GM19238 (cell line): ENCODE data around the gene AMER3.
"Not testable (repeated sequence)": the region's sequence is repeated elsewhere in the genome, so short reads cannot be mapped to it uniquely, and the experiment has no call there.

Experiments used
- DNase-seq: peaks from one replicate; pipeline ENCODE4 v3.0.0; 2011; ENCODE audit warnings: low spot score; ENCODE audit not compliant: insufficient read length

Gene AMER3, protein sequence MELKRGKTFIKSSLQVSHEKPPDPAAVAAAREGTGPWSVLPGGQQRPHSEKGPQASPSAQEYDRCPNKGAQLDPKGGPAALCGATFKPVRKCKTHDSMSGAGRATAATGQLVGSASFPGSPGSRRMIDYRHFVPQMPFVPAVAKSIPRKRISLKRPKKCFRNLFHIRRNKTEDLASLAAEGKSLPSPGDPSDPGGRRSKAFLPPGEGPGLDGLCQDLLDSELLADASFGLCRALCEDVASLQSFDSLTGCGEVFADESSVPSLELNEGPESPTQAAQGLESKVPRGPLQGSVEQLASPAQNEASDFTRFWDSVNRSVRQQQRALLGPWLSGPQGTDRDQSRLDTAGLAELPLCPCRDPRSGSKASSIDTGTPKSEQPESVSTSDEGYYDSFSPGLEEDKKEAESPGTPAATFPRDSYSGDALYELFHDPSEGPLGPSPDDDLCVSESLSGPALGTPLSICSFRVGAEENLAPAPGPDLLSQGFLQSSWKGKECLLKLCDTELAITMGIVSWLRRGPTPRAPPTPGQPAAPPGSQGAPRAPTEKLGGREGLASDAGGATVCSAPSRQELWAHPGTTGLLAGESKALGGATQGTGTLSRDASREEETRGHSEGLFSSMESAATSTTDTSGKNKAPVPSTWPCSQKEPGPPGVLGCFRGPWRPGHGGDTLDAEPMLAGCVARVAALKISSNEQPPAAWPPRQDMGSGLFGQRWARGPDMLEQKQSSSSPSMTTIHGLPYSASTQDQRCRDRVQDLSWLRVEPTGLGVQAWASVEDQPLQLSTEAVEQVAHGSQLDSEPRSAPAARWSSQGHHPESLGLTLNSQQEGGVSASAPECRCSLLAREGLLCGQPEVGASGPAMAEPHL

DNA sequence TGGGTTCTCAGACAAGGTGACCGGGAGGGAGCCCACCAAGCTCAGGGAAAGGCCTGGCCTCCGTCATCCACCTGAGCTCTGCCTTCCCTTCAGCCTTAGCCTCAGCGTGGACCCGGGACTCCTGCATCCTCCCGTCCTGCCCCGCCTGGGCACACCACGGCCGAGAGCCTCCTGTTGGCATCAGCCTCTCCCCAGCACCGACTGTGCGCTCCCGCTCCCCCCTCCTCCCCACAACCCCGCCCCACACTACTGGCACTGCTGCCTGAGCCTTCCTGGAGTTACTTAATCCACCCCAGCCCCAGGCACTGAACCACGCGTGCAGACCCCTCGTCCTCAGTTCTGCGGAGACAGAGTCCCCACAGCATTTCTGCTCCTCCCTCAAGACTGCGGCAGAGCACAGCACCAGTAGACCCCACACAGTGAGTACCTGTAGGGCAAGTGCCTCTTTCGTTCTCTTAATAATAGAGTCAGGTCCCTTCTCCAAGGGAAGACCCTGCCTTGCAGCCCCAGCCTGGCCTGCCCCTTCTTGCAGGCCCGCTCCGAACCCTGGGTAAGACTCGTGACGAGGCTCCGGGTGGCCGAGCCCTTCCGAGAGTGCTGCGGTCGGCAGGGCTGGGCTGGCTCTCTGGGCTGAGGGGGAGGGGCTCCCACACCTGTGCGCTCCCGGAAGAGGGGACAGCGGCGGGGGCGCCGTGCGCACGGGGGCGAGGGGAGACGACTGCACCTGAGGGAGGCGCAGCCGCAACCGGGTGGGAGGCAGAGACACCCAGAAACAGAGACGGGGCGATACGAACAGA is at the start of gene AMER3:
Gene AMER3 (plus strand): TSS at position 285 of the 797 bp plus-strand sequence. CDS start 6,533 bp downstream, outside the sequence.
- DNase-seq = no peak

DNA sequence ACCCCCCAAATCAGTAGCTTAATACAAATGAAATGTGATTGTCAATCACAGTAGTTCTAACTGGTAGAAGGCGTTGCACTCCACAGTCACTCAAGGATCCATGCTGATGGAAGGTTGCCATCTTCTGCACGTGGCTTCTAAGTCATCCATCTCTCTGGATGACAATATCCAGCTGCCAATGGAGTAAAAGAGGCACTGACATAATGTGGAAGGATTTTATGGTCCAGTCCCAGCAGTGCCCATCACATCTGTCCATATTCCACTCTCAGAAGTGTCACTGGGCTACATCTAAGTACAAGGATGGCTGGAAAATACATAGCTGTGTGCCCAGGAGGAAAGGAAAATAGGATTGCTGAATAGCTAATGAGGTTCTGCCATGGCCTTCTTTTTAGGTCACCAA is 40.5 kb upstream of the AMER3 start:
- DNase-seq = not testable (repeated sequence)

DNA sequence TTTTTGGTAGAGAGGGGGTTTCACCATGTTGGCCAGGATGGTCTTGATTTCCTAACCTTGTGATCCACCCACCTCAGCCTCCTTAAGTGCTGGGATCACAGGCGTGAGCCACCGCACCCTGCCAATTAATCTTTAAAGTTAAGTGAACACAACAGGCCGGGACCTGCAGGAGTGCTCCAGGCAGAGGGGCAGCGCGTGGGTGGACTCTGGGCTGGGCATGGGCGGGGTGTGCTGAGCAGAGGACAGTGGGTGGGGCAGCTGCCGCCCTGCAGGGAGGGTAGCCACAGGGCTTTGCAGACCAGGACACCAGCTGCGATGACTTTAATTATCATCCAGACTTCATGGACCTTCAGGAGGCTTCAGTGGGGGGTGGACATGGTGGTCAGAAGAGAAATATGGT is 35.3 kb upstream of the AMER3 start:
- DNase-seq = no peak

DNA sequence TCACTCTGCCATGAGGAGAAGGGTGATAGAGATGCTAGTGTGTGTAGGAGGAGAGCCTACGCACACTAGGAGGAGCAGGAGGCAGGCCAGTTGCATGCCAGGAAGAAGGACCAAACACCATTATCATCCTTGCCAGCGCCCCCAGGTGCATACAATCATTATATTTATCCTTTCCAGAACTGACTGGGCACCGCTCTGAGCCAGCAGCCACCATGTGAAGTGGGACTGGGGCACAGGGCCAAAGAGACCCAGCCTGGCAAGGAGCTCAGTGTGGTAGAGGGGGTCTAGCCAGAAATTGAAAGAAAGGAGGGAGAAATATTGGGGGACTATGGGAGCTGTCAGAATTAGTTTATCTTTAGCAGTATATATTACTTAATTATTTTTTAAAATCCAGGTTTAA is 34.8 kb upstream of the AMER3 start:
- DNase-seq = no peak

DNA sequence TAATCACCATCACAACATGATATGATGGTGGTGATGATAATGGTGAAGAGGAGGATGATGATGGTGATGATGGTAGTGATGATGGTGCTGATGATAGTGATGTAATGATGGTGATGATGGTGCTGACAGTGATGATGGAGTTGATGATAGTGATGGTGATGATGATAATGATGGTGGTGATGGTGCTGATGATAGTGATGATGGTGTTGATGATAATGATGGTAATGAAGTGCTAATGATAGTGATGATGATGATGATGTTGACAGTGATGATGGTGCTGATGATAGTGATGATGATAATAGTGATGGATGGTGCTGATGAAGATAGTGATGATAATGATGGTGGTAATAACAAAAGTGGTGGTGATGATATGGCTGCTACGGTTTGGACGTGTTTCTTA is 30.9 kb upstream of the AMER3 start:
- DNase-seq = no peak

DNA sequence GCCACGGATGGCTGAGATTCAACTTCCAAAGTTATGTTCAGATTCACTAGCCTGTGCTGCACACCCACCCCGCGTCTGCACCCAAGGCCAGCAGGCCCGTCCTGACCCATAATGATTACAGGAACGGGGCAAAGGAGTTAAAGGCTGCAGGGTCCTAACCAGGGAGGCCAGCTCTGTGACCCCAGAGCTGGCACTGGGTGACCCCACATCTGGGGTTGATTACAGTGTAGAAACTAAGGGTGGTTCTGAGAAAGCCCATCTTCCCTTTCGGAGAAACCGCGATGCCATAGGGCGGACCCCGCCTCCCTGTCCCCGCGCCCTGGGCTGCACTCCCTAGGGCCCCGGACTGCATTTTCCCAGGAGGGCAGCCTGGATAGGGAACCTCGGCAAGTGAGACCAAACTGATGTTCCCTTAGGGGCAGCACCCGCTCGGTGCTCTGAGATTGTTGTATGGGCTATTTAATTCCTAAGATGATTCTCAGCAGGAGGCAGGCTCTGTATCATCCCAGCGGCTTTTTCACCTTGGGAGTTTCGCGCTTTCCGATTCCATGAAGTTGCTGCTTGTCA is 28.6 kb upstream of the AMER3 start:
- DNase-seq = no peak

DNA sequence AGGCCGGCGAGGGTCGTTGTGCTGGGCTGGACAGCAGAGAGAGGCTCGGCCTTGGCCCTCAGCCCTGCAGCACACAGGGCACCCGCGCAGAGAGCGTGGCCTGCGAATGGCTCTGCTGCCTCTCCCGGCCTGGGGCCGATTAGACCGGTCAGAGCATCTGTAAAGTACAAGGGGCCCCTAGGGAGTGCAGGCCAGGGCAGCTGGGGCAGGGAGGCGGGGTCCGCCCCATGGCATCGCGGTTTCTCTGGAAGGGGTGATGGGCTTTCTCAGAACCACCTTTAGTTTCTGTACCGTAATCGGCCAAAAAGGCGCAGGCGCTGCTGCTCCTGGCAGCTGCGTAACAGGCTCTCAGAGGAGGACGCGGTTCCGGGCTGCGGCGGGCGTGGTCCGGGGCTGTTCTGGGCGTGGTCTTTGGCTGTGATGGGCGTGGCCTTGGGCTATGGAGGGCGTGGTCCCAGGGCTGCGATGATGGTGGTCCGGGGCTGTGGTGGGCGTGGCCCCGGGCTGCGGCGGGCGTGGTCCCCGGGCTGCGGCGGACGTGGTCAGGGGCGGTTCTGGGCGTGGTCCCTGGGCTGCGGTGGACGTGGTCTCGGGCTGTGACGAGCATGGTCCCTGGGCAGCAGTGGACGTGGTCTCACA is 27.9 kb upstream of the AMER3 start:
- no peak for DNase-seq

DNA sequence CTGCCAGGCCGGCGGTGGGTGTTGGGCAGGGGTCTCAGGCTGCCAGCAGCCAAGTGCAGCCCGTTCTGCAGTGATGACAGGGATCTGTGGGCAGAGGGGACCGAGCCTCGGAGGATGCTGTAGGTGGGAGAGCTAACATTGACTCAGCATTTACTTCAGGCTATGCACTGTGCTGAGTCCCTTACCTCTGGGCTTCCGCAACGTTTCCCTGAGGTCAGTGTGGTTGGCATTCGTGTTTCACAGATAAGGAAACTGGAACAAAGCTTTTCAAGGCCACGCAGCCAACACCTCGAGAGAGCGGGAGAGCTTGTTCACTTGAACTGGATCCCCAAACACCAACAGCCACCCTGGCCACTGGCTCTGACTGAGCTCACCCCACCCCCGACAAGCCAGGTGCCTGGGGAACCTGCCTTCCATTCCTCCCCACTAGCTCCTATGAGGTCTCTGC is 27.3 kb upstream of the AMER3 start:
- no peak for DNase-seq

DNA sequence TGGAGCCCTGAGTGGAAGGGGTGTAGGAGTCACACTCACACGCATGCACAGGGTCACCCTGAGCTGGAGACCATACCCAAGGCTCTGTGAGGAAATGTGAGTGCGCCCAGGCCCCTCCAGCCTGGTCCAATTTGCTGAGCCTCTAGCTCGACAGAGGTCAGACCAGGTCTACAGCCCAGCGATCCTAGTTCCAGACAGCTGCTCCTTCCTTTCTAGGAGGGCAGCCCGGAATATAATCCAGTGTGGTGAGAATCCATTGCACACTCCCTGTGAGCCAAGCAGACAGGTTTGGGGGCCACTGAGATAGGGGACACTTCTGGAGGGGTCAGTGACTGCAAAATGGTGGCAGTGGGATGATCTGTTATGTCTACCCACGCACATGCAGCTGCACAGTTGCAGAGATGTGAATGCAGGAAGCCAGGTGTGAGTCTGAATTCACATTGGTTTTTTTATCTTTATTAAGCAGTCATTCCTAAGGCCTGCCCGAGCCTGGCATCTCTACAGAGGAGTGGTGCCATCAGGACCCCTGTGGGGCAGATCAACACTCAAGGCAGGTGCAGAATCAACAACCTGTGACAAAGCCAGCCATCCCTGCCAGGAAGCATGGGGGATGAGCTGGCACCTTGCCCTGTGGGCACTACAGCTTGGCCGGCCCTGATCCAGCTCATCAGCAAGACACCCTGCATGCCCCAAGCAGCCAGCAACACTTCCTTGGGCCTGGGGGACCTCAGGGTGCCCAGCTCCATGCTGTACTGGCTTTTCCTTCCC is 26.6 kb upstream of the AMER3 start, which contains the start of gene GPR148:
Gene GPR148 (plus strand): TSS at position 522 of the 768 bp plus-strand sequence. CDS start 82 bp downstream, at position 604.
- no peak for DNase-seq

DNA sequence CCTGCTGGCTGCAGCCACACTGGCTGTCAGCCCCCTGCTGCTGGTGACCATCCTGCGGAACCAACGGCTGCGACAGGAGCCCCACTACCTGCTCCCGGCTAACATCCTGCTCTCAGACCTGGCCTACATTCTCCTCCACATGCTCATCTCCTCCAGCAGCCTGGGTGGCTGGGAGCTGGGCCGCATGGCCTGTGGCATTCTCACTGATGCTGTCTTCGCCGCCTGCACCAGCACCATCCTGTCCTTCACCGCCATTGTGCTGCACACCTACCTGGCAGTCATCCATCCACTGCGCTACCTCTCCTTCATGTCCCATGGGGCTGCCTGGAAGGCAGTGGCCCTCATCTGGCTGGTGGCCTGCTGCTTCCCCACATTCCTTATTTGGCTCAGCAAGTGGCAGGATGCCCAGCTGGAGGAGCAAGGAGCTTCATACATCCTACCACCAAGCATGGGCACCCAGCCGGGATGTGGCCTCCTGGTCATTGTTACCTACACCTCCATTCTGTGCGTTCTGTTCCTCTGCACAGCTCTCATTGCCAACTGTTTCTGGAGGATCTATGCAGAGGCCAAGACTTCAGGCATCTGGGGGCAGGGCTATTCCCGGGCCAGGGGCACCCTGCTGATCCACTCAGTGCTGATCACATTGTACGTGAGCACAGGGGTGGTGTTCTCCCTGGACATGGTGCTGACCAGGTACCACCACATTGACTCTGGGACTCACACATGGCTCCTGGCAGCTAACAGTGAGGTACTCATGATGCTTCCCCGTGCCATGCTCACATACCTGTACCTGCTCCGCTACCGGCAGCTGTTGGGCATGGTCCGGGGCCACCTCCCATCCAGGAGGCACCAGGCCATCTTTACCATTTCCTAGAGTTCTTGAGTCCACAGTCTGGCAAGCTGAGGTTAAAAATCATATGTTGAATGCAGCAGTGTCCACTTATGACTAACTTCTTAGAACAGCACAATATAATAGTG is 25.7 kb upstream of the AMER3 start:
- no peak for DNase-seq

DNA sequence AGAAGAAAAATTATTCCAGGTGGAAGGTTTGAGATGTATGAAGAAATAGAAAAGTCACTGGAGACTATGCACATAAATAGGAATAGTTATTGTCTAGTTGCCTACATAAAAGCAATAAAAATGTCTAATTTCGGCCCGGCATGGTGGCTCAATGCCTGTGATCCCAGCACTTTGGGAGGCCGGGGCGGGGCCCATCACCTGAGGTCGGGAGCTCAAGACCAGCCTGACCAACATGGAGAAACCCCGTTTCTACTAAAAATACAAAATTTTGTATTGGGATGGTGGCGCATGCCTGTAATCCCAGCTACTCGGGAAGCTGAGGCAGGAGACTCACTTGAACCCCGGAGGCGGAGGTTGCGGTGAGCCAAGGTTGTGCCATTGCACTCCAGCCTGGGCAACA is 23.1 kb upstream of the AMER3 start:
- DNase-seq = not testable (repeated sequence)

DNA sequence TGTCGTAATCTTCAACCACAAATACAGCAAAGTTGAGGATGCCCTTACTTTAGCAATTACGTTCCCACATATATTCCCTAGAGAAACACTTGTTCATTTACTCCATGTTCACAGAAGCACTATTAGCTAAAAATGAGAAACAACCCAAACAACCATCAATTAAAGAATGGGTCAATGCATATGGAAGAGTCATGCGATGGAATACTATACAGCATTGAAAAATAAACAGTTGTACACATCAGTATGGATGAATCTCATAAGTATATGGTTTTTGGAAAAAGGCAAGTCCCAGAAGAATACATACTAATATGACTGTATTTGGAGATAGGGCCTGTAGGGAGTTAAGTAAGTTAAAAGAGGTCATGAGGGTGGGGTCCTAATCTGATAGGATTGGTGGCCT is 20.1 kb upstream of the AMER3 start:
- no peak for DNase-seq

DNA sequence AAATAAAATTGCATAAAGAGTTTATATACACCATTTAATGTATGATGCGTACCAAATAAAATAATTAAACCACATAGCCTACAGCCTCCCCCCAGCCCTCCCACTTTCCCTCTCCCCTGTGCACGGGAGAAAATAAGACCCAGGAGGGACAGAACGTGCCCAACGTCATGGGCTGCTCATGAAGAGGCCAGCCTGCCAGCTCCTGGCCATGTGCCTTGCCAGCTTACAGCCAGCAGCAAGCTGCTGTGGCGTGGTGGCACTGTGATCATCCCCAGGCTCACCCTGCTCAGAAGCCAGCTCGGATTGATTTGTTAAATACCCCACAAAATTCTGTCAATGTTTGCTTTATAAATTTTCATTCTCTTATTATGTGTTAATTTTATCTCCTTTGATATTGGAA is 18.9 kb upstream of the AMER3 start:
- no peak for DNase-seq

DNA sequence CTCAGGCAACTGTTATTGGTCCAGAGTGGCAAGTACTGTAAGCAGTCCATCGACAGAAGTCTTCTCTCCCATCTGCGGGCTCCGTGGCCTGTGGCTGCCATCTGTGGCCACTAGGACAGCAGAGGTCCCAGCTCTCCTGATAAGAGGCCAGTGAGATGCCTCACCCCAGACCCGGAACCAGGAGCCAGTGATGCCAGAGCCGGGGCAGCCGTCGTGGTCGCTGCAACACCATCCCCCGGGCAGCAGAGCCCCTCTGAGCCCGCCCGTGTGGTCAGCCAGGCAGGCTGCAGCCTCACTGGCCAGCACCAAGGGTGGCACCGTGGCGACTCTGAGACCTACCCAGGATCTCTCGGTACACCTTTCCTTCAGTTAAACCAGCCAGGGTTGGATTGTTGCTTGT is 17.7 kb upstream of the AMER3 start:
- no peak for DNase-seq

DNA sequence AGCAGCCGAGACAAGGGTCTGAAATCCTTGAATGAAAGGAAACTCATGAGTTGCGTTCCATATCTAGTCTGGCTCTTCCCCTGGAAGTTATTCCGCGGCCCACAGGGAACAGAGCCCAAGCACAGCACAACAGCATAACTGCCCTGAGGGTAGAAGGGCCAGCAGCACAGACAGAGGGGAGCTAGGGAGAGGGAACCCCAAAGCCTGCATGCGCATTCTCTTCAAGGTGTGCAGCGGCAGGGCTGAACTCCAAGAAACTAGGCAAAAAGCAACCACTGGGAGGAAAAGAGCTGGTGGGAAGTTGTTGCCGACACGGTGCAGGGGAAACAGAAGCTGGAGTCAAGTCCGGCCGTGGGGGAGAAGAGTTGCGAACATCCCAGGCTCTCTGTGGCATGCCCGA is 14.7 kb upstream of the AMER3 start:
- DNase-seq = no peak

DNA sequence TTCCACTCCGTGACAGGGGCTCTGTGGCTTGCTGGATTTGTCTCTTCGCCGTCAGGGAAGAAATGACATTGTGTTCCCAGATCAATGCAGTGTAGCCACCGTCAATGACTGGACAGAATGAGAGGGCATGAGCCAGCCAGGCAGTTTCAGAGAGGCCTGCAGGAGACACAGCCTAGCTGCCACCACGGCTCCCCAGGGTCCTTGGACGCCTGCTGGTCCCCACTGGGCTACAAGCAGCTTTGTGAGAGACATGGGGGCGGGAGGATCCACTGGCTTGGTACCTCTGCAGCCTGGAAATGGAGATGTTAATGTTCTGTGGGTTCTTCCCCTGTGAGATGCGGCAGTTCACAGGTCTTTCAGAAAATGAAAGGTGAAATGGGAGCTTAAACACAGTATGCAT is 12.1 kb upstream of the AMER3 start:
- DNase-seq = no peak

DNA sequence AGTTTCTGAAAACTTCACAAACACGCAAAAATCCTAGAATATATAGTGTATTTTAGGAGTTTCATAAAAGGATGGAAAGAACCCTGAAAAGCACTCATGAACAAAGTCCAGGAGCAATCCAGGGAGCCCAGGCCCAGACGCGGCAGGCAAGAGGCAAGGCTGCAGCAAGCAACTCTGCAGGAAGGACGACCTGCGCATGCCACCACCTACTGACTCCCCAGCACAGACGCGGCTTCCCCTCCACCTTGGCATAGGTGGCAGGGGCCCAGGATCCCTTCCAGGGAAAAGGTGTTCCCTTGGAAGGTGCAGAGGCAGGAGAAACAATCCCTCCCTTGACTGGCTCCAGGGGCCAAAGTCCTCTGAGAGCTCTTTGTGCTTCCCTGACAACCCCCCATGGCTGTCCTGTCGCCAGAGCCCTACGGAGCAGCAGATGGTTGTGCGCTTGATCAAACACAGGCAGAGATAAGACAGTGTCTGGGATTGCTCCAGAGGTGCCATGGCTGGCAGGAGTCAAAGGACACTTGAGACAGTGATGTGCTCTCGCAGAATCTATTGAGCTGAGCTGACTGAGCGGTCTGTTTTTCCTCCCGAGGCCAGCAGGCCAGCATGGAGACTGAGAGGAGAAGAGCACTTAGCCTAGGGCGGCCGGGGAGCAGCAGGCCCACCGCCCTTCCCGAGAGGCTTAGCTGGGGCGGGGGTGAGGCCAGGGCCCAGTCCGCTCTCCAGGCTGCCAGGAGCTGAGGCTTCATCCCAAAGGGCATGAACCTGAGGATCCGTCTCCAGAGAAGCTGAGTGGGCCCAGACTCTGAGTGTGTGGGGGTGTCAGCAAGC is 10.8 kb upstream of the AMER3 start:
- no peak for DNase-seq

DNA sequence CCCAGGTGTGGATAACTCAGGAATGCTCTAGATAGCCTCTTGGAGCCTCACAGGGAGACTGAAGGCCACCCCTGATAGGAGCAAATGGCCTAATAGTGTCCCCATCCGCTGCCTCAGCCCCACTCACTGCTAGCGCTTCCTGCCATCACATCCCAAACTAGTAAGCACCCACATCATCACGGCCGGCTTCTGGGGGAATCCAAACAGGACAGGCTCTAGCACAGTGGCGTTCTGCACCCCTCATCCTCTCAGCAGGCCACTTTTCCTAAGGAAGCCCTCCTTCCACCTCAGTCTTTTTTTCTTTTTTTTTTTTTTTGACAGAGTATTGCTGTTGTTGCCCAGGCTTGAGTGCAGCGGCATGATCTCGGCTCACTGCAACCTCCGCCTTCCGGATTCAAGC is 6.3 kb upstream of the AMER3 start:
- no peak for DNase-seq
